ENCODE results near the gene CCDC71. TPM values are rescaled to one million over a fixed set of nuclear protein-coding genes. Genes with fewer than 3 reads are reported as not detected.
A peak's percentile ranks its signal among the peaks of the same experiment; 100 is the strongest.

Gene CCDC71
- total and polyA plus RNA-seq, 9 of the 15 experiments (the other 6 are each of a cell fraction or from before 2014, with no cell fraction given): 0.13 to 19.3 (median 14.3) TPM

GRCh38 chr3:49123687-49124086 is 42.4 kb downstream of the CCDC71 start:
- intact Hi-C loops (cut with micrococcal nuclease) (no loop called here), in situ Hi-C loops (cut with MboI) (no loop called here)

More at GRCh38 chr3:49123687-49124086, 42.4 kb downstream of the CCDC71 start:
- DNase-seq (ENCODE audit: extremely low read depth in 1 of 4, low spot score in 3 of 4): no peak
- H3K27me3 ChIP-seq (ENCODE audit: control insufficient read depth in 2 of 2, insufficient read depth in 2 of 2, low read length in 2 of 2): no peaks in the 10 kb centered on the region
- BruUV-seq (replicated peaks): no TSS peak
- ChIA-PET POLR2A (interaction anchor here (0.5 to 2.1 kb wide), 3 partner anchors 9 to 78 kb away, joined by 3 to 5 read pairs (median 3); partner anchors contain the start of gene LAMB2), CTCF (ENCODE audit: low intra/inter-chr PET ratio) (no interaction called here)
- H4K20me1 ChIP-seq (replicated peaks; ENCODE audit: control insufficient read depth, insufficient read depth, low read length): no peaks in the 10 kb centered on the region
- no peak for ATAC-seq
- no peak overlapping the region for H3K4me3 ChIP-seq
- H3K27ac ChIP-seq (ENCODE audit: extremely low read depth, low read depth, low read length): no peak overlapping the region
- no peak for FAIRE-seq
- H3K36me3 ChIP-seq (ENCODE audit: control insufficient read depth, insufficient read depth, low read length): peaks cover 11% of the 10 kb centered on the region; the same call in 2 of the 3 replicates
- H3K4me1 ChIP-seq (replicated peaks in 1 of 2; ENCODE audit: control insufficient read depth in 2 of 2, insufficient read depth in 2 of 2, low read length in 2 of 2): peaks cover 9 to 39% of the 10 kb centered on the region in 2 experiments; a peak in 4 of 5 replicates
- TF ChIP-seq SREBF1 (IDR thresholded peaks at IDR 0.05; ENCODE audit: borderline replicate concordance, low read depth, low read length) (no peak), PHF8 (IDR thresholded peaks at IDR 0.05; ENCODE audit: borderline replicate concordance, low read length) (no peak), TRIM24 (IDR thresholded peaks at IDR 0.05) (no peak), SIX5 (IDR thresholded peaks at IDR 0.05; ENCODE audit: borderline replicate concordance in 1 of 2, insufficient read depth in 1 of 2, low read depth in 1 of 2, low read length in 2 of 2) (no peak), ZNF280A (IDR thresholded peaks at IDR 0.05; ENCODE audit: low read depth, partially characterized antibody) (no peak), ZBTB34 (CRISPR knock-in tag; IDR thresholded peaks at IDR 0.05) (no peak), MXI1 (IDR thresholded peaks at IDR 0.05; ENCODE audit: low read depth, low read length) (no peak), EZH2 (IDR thresholded peaks at IDR 0.05; ENCODE audit: borderline replicate concordance, low read depth, low read length) (no peak), ID3 (CRISPR knock-in tag; IDR thresholded peaks at IDR 0.05) (no peak), ID3 (tag; IDR thresholded peaks at IDR 0.05) (no peak)
- H3K9me3 ChIP-seq (replicated peaks; ENCODE audit: control insufficient read depth, insufficient read depth, low read depth, low read length): no peaks in the 10 kb centered on the region
- H3K4me2 ChIP-seq (ENCODE audit: insufficient read depth, low read length): no peak overlapping the region
- H3K9me1 ChIP-seq (ENCODE audit: control insufficient read depth, insufficient read depth, low read length): no peaks in the 10 kb centered on the region
- WGBS (ENCODE audit: insufficient coverage, low coverage, missing lambda C conversion rate): 52% methylated on average over 10 of the region's 17 CpGs
- no peak overlapping the region for H2AFZ ChIP-seq (ENCODE audit: low read depth, low read length)
- 0 out of 4 replicates have a peak overlapping the region, but pooled peaks of 1 of the 2 experiments have one; percentile 9 for H3K9ac ChIP-seq (ENCODE audit: insufficient read depth in 1 of 2, low read depth in 2 of 2, low read length in 2 of 2)
- H3K79me2 ChIP-seq (ENCODE audit: control insufficient read depth, insufficient read depth, low read length): peaks cover 19% of the 10 kb centered on the region
